Common myeloid progenitor, CD34-positive (primary cell): Measurements from ENCODE around the gene PLPP7.

Experiments
- CTCF ChIA-PET: fragments of 350-600 bp; sonication (Branson Sonifier 250); formaldehyde crosslinking; loops from one replicate; lab custom pipeline; 2021; ENCODE audit warnings: antibody characterized with exemption; lab: Charles Lee
- POLR2A ChIA-PET: fragments of 350-600 bp; sonication (Branson Sonifier 250); formaldehyde crosslinking; loops from one replicate; lab custom pipeline; 2021; ENCODE audit warnings: antibody characterized with exemption; lab: Charles Lee
- DNase-seq, 3 donors: peaks; one replicate each; pipeline versions ENCODE4 v3.0.0 to v3.0.0-alpha.2; 2013
- H3K27ac ChIP-seq, 2 experiments: 1 replicate in 1 of 2; 2 replicates in 1 of 2; pipeline ENCODE4 v1.7.0; 2013; ENCODE audit warnings: inconsistent platforms in 2 of 2, low read length in 2 of 2, mild to moderate bottlenecking in 2 of 2, low read depth in 1 of 2, moderate library complexity in 1 of 2; ENCODE audit not compliant: severe bottlenecking in 2 of 2, insufficient read depth in 1 of 2, poor library complexity in 1 of 2
- H3K27me3 ChIP-seq, 5 experiments: replicated peaks in 2 of 5; 1 replicate in 3 of 5; 2 replicates in 2 of 5; pipeline versions ENCODE4 v1.6.1 to v1.7.0; 2013; ENCODE audit warnings: low read length in 4 of 5, mild to moderate bottlenecking in 2 of 5, moderate library complexity in 2 of 5, inconsistent platforms in 1 of 5; ENCODE audit not compliant: insufficient read depth in 5 of 5, control insufficient read depth in 4 of 5
- H3K36me3 ChIP-seq, 4 experiments: 1 replicate in 2 of 4; 2 replicates in 2 of 4; pipeline versions ENCODE4 v1.6.1 to v1.7.0; 2013; ENCODE audit warnings: low read length in 3 of 4, control low read depth in 1 of 4, mild to moderate bottlenecking in 1 of 4; ENCODE audit not compliant: control insufficient read depth in 4 of 4, insufficient read depth in 4 of 4
- H3K4me1 ChIP-seq, 4 experiments: 1 replicate in 3 of 4; 2 replicates in 1 of 4; pipeline versions ENCODE4 v1.6.1 to v1.7.1; 2013; ENCODE audit warnings: low read length in 3 of 4, mild to moderate bottlenecking in 3 of 4, control low read depth in 1 of 4, inconsistent platforms in 1 of 4, moderate library complexity in 1 of 4; ENCODE audit not compliant: control insufficient read depth in 4 of 4, insufficient read depth in 4 of 4; ENCODE audit errors: control extremely low read depth in 1 of 4
- H3K4me3 ChIP-seq, 7 experiments: 1 replicate in 4 of 7; 2 replicates in 3 of 7; pipeline versions ENCODE4 v1.5.1 to v1.7.0; 2013; ENCODE audit warnings: mild to moderate bottlenecking in 7 of 7, low read length in 6 of 7, moderate library complexity in 6 of 7, inconsistent platforms in 2 of 7, low read depth in 2 of 7, control low read depth in 1 of 7; ENCODE audit not compliant: insufficient read depth in 4 of 7, control insufficient read depth in 1 of 7; ENCODE audit errors: extremely low read depth in 1 of 7
- H3K9me3 ChIP-seq, 5 experiments: 1 replicate in 4 of 5; 2 replicates in 1 of 5; pipeline versions ENCODE4 v1.6.1 to v1.7.1; 2013; ENCODE audit warnings: low read length in 4 of 5, mild to moderate bottlenecking in 2 of 5, inconsistent platforms in 1 of 5, low read depth in 1 of 5, moderate library complexity in 1 of 5; ENCODE audit not compliant: control insufficient read depth in 4 of 5, insufficient read depth in 2 of 5; ENCODE audit errors: control extremely low read depth in 1 of 5
- WGBS: methylation state at CpG from one replicate; pipeline ENCODE4 v1.1.5; 2013; ENCODE audit not compliant: insufficient coverage; 5-methylcytosine and 5-hydroxymethylcytosine counted together

The PLPP7 gene

GRCh38 chr9:131318231-131319085 lies 28.9 kb downstream of the PLPP7 start:
- Histone ChIP-seq H3K27ac (no peak overlapping the region), H3K4me3 (no peak overlapping the region), H3K4me1 (no peaks in the 10 kb centered on the region), H3K36me3 (no peaks in the 10 kb centered on the region), H3K9me3 (no peaks in the 10 kb centered on the region), H3K27me3 (no peaks in the 10 kb centered on the region)
- CTCF ChIA-PET = interaction anchor here (1.1 to 1.8 kb wide), 3 partner anchors 10 to 32 kb away, joined by 3 to 7 read pairs (median 5); no protein-coding TSS in a partner anchor
- POLR2A ChIA-PET = no interaction called here
- WGBS = 96% methylated on average over 23 of the region's 23 CpGs
- no peak for DNase-seq

DNA sequence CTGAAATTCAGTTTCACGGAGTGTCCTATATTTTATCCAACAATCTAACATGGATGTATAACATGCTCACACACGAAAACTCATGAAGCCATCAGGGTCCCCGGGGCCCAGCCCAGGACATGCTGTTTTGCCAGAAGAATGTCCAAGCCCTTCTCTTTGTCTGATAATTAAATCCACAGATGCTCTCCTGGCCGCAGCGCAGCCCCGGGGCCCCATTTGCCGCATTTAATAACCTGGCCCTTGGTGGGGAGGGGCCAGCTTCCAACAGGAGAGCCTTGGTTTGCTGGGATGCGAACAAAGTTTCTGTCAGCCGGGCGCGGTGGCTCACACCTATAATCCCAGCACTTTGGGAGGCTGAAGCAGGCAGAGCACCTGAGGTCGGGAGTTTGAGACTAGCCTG lies 30.0 kb downstream of the PLPP7 start:
- no peak for DNase-seq
- no peak overlapping the region for H3K27ac ChIP-seq
- no peaks in the 10 kb centered on the region for H3K4me1 ChIP-seq
- no peaks in the 10 kb centered on the region for H3K9me3 ChIP-seq
- CTCF ChIA-PET = interaction anchor here (1.8 kb wide), 1 partner anchor 31 kb away, joined by 7 read pairs; no protein-coding TSS in a partner anchor
- no peak overlapping the region for H3K4me3 ChIP-seq
- POLR2A ChIA-PET = no interaction called here
- WGBS = 98% methylated on average over 11 of the region's 12 CpGs
- no peaks in the 10 kb centered on the region for H3K36me3 ChIP-seq
- H3K27me3 ChIP-seq = no peaks in the 10 kb centered on the region

DNA sequence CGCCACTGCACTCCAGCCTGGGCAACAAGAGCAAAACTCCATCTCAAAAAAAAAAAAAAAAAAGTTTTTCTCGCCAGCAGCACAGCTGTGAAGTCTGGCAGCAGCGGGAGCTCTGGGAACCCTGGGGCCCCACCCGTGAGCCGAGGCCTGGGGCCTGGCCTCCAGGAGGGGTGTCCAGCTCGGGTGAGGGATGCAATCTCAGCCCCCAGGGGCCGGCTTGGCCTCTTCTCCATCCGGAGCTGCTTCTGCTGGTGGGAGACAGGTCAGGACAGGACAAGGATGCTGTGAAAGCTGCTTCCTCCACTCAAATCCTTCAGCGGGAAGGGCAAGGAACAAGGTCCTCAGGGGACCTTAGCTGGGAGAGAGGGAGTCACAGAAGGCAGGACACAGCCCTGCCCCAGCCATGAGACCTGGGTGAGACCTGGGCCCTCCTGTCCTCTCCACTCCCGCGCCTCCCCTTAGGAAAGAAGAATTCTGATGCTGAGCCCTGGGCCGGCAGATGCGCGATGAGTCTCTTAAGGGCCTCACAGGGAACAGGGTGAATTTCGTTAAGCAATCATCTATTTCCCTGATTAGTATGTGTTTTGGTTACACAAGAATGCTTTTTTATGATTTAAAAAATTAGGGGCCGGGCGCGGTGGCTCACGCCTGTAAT lies 30.6 kb downstream of the PLPP7 start:
- Histone ChIP-seq H3K27ac (no peak overlapping the region), H3K9me3 (no peaks in the 10 kb centered on the region), H3K4me1 (no peaks in the 10 kb centered on the region), H3K4me3 (no peak overlapping the region), H3K36me3 (no peaks in the 10 kb centered on the region), H3K27me3 (no peaks in the 10 kb centered on the region)
- no peak for DNase-seq
- WGBS = 100% methylated on average over 15 of the region's 19 CpGs
- ChIA-PET CTCF (no interaction called here), POLR2A (no interaction called here)

GRCh38 chr9:131323629-131324028 lies 34.1 kb downstream of the PLPP7 start:
- WGBS = 86% methylated on average over 7 of the region's 8 CpGs
- H3K27me3 ChIP-seq = no peaks in the 10 kb centered on the region
- H3K36me3 ChIP-seq = no peaks in the 10 kb centered on the region
- DNase-seq = no peak
- no peak overlapping the region for H3K27ac ChIP-seq
- no peaks in the 10 kb centered on the region for H3K4me1 ChIP-seq
- CTCF ChIA-PET = interaction anchor here (0.7 to 2.9 kb wide), 3 partner anchors 11 to 26 kb away, joined by 3 to 12 read pairs (median 5); no protein-coding TSS in a partner anchor
- no peaks in the 10 kb centered on the region for H3K9me3 ChIP-seq
- no peak overlapping the region for H3K4me3 ChIP-seq
- POLR2A ChIA-PET = no interaction called here

GRCh38 chr9:131324736-131325679 lies 35.5 kb downstream of the PLPP7 start:
- DNase-seq = no peak
- CTCF ChIA-PET = interaction anchor here (1.4 to 2.9 kb wide), 4 partner anchors 10 to 25 kb away, joined by 3 to 12 read pairs (median 5); no protein-coding TSS in a partner anchor
- peaks cover 0 to 7% (median 5%) of the 10 kb centered on the region in 4 experiments for H3K4me1 ChIP-seq
- H3K27me3 ChIP-seq = no peaks in the 10 kb centered on the region
- no peaks in the 10 kb centered on the region for H3K9me3 ChIP-seq
- POLR2A ChIA-PET = no interaction called here
- no peak overlapping the region for H3K27ac ChIP-seq
- no peak overlapping the region for H3K4me3 ChIP-seq
- H3K36me3 ChIP-seq = no peaks in the 10 kb centered on the region
- 99% methylated on average over 17 of the region's 21 CpGs for WGBS

DNA sequence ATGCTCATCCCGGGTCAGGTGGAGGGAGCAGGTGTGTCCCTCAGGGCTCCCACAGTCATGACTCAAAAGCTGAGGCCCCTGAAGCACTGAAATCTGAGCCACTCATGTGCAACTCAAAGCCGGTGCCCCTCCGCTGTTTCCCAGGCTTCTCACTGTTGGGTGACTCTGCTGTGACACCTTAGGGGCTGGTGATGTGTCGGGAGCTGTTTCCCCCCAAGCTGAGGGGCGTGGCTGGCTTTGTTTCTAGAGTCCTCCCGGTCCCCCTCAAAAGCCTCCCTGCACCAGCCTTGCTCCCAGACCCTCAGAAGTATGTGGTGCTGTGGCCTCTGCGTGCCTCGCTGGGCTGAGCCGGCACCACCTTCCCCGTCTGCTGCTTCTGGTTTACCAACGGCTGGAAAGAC lies 39.7 kb downstream of the PLPP7 start:
- Histone ChIP-seq H3K4me1 (peaks cover 0 to 29% (median 17%) of the 10 kb centered on the region in 4 experiments), H3K27ac (no peak overlapping the region), H3K9me3 (no peaks in the 10 kb centered on the region), H3K4me3 (no peak overlapping the region), H3K36me3 (no peaks in the 10 kb centered on the region), H3K27me3 (no peaks in the 10 kb centered on the region)
- WGBS = 88% methylated on average over 10 of the region's 11 CpGs
- CTCF ChIA-PET = interaction anchor here (1.2 to 1.3 kb wide), 3 partner anchors 12 to 151 kb away, joined by 3 read pairs; no protein-coding TSS in a partner anchor
- DNase-seq = no peak
- POLR2A ChIA-PET = no interaction called here
